IMR-90 (cell line): ENCODE results near the gene PTCSC3. TPM values are rescaled to one million over a fixed set of nuclear protein-coding genes. Genes with fewer than 3 reads are reported as not detected.

Experiments used
- ATAC-seq: fragments of 200-7000 bp; cut with Tn5 transposase; 2 replicates; pipeline ENCODE4 v1.9.1; 2020; ENCODE audit warnings: low read depth, mild to moderate bottlenecking, moderate library complexity
- BruUV-seq: library from RNA; stranded (reverse); fragments of 400-500 nt; replicated peaks from 2 replicates; lab custom pipeline; 2021; lab: Mats Ljungman, UMichigan
- CTCF ChIA-PET: fragments of 300-600 bp; formaldehyde crosslinking; extraction: SDS; loops from one replicate; lab custom pipeline; 2021; ENCODE audit warnings: antibody characterized with exemption; lab: Yijun Ruan, JAX
- POLR2A ChIA-PET: fragments of 300-600 bp; sonication (Branson Sonifier 250); formaldehyde crosslinking; loops from one replicate; lab custom pipeline; 2022; ENCODE audit warnings: antibody characterized with exemption; ENCODE audit not compliant: unreplicated experiment; lab: Charles Lee
- DNase-seq: peaks from one replicate; pipeline ENCODE4 v3.0.0; 2013
- H2AFZ ChIP-seq: replicated peaks from 2 replicates; pipeline ENCODE3; 2013; ENCODE audit warnings: low read length, mild to moderate bottlenecking; ENCODE audit not compliant: poor library complexity
- H2AK5ac ChIP-seq: 2 replicates; pipeline ENCODE4 v1.6.1; 2013; ENCODE audit warnings: low read depth, low read length, inconsistent platforms
- H2AK9ac ChIP-seq: replicated peaks from 2 replicates; pipeline ENCODE3; 2013; ENCODE audit warnings: mild to moderate bottlenecking, low read depth, low read length, moderate library complexity; ENCODE audit not compliant: poor library complexity
- H2BK120ac ChIP-seq: 2 replicates; pipeline ENCODE4 v1.6.1; 2013; ENCODE audit warnings: low read depth, low read length, inconsistent platforms
- H2BK15ac ChIP-seq: 3 replicates; pipeline ENCODE4 v1.6.1; 2013; ENCODE audit warnings: low read depth, low read length, inconsistent platforms
- H2BK20ac ChIP-seq: 2 replicates; pipeline ENCODE4 v1.6.1; 2013; ENCODE audit warnings: low read depth, mild to moderate bottlenecking, inconsistent platforms, low read length, moderate library complexity
- H2BK5ac ChIP-seq: 2 replicates; pipeline ENCODE4 v1.6.1; 2013; ENCODE audit warnings: mild to moderate bottlenecking, low read depth, low read length, inconsistent platforms; ENCODE audit not compliant: poor library complexity, severe bottlenecking
- H3K14ac ChIP-seq: replicated peaks from 2 replicates; pipeline ENCODE4 v1.6.1; 2013; ENCODE audit warnings: low read depth, low read length, inconsistent platforms
- H3K18ac ChIP-seq: 2 replicates; pipeline ENCODE4 v1.6.1; 2013; ENCODE audit warnings: low read depth, low read length, control low read depth
- H3K23ac ChIP-seq: 2 replicates; pipeline ENCODE4 v1.6.1; 2013; ENCODE audit warnings: low read depth, low read length, inconsistent platforms
- H3K27ac ChIP-seq: 2 replicates; pipeline ENCODE4 v1.5.1; 2013; ENCODE audit warnings: mild to moderate bottlenecking, control low read depth, low read length; ENCODE audit not compliant: insufficient read depth
- H3K27me3 ChIP-seq: 2 replicates; pipeline ENCODE4 v1.6.1; 2013; ENCODE audit warnings: low read length; ENCODE audit not compliant: control insufficient read depth, insufficient read depth
- H3K36me3 ChIP-seq: 2 replicates; pipeline ENCODE4 v1.6.1; 2013; ENCODE audit warnings: low read length, mixed read lengths; ENCODE audit not compliant: control insufficient read depth, insufficient read depth
- H3K4ac ChIP-seq: 2 replicates; pipeline ENCODE4 v1.6.1; 2013; ENCODE audit warnings: low read depth, low read length, inconsistent platforms
- H3K4me1 ChIP-seq: 2 replicates; pipeline ENCODE4 v1.6.1; 2013; ENCODE audit warnings: low read length, mixed read lengths; ENCODE audit not compliant: control insufficient read depth, insufficient read depth
- H3K4me2 ChIP-seq: 2 replicates; pipeline ENCODE4 v1.6.1; 2013; ENCODE audit warnings: low read depth, mild to moderate bottlenecking, control low read depth, low read length, moderate library complexity
- H3K4me3 ChIP-seq: 2 replicates; pipeline ENCODE4 v1.5.1; 2013; ENCODE audit warnings: low read depth, mild to moderate bottlenecking, control low read depth, low read length, moderate library complexity; ENCODE audit not compliant: insufficient read depth
- H3K56ac ChIP-seq: 2 replicates; pipeline ENCODE4 v1.6.1; 2013; ENCODE audit warnings: low read length, inconsistent platforms; ENCODE audit not compliant: insufficient read depth; ENCODE audit errors: extremely low read depth
- H3K79me1 ChIP-seq, 2 experiments: 2 replicates each; pipeline ENCODE4 v1.6.1; 2013; ENCODE audit warnings: low read length in 2 of 2, inconsistent platforms in 1 of 2, low read depth in 1 of 2
- H3K9ac ChIP-seq: 2 replicates; pipeline ENCODE4 v1.6.1; 2013; ENCODE audit warnings: low read depth, low read length, control low read depth
- H3K9me1 ChIP-seq: 2 replicates; pipeline ENCODE4 v1.6.1; 2013; ENCODE audit warnings: low read length, inconsistent platforms; ENCODE audit not compliant: insufficient read depth
- H3K9me3 ChIP-seq: 2 replicates; pipeline ENCODE4 v1.6.1; 2013; ENCODE audit warnings: low read length; ENCODE audit not compliant: control insufficient read depth, insufficient read depth
- H4K20me1 ChIP-seq: 2 replicates; pipeline ENCODE4 v1.6.1; 2013; ENCODE audit warnings: low read length, inconsistent platforms; ENCODE audit not compliant: insufficient read depth
- H4K5ac ChIP-seq: 2 replicates; pipeline ENCODE4 v1.6.1; 2013; ENCODE audit warnings: mild to moderate bottlenecking, low read depth, low read length, control low read depth
- H4K8ac ChIP-seq, 2 experiments: 2 replicates each; pipeline ENCODE4 v1.6.1; 2013; ENCODE audit warnings: low read depth in 2 of 2, low read length in 2 of 2, control low read depth in 1 of 2, inconsistent platforms in 1 of 2
- H4K91ac ChIP-seq: 2 replicates; pipeline ENCODE4 v1.6.1; 2013; ENCODE audit warnings: low read depth, low read length, inconsistent platforms; ENCODE audit not compliant: insufficient read depth
- CEBPB ChIP-seq: IDR thresholded peaks from 2 replicates; pipeline ENCODE4 v1.6.1; 2012; ENCODE audit warnings: low read depth, low read length, improper control_type of control experiment
- POLR2A ChIP-seq: IDR thresholded peaks from 2 replicates; pipeline ENCODE4 v1.6.1; 2012; ENCODE audit warnings: mild to moderate bottlenecking, low read depth, low read length
- dilution Hi-C: fragments of 300-500 bp; cut with HindIII; formaldehyde crosslinking; loops from one replicate; pipeline ENCODE4 v1.14.3; 2018; ENCODE audit warnings: low sequenced_read_pairs; ENCODE audit not compliant: unreplicated experiment
- in situ Hi-C: fragments of 300-500 bp; cut with MboI; formaldehyde crosslinking; loops from 3 replicates; pipeline ENCODE4 v1.14.3; 2019; ENCODE audit warnings: low sequenced_read_pairs, inconsistent platforms, mixed read lengths
- intact Hi-C: fragments of 100-400 bp; cut with micrococcal nuclease; formaldehyde crosslinking; loops from 2 replicates; pipeline ENCODE4 v1.10.0; 2022
- polyA plus RNA-seq, 3 experiments: library from polyadenylated mRNA; depleted of rRNA; stranded (reverse); fragments of >200 nt; gene quantifications; 2 replicates each; pipeline ENCODE4 v1.2.3, GENCODE V29; 2012; ENCODE audit warnings: low replicate concordance in 1 of 3
- total RNA-seq: library from RNA; depleted of rRNA; stranded (reverse); fragments of >200 nt; gene quantifications from 2 replicates; pipeline ENCODE4 v1.2.3, GENCODE V29; 2012

Gene PTCSC3
- total and polyA plus RNA-seq, 2 of the 4 experiments (the other 2 are of a cell fraction), result not detected

DNA sequence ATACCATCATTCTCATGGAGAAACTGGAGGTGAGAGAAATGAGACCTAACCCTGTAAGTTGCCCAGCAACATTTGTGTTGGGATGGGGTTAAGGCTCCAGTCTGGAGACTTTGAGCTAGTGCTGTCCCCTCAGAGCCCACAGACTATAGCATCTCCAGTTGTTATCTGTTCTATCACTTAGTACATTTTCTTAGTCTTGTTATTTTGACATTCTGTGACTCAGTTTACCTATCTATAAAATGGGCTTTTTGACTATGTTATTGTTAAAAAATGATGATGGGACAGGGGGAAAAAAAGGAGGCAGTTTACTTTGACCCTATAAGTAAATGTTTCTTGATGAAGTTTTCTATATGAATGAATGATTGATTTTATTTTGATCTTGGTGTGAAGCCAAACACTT lies 45.8 kb upstream of the PTCSC3 start:
- Histone ChIP-seq H3K56ac (no peak overlapping the region), H2AFZ (no peak overlapping the region), H3K27me3 (peaks cover 11% of the 10 kb centered on the region), H2BK20ac (no peak overlapping the region), H2AK5ac (no peak overlapping the region), H2BK5ac (no peak overlapping the region), H3K9ac (no peak overlapping the region), H3K18ac (no peak overlapping the region), H3K79me1 (no peaks in the 10 kb centered on the region), H3K14ac (no peak overlapping the region), H4K8ac (no peak overlapping the region), H4K20me1 (no peaks in the 10 kb centered on the region), H3K27ac (no peak overlapping the region), H2BK120ac (no peak overlapping the region), H3K4me1 (peaks cover 8% of the 10 kb centered on the region; the same call in 1 of the 2 replicates), H3K4me2 (no peak overlapping the region), H3K23ac (no peak overlapping the region), H3K36me3 (no peaks in the 10 kb centered on the region), H2AK9ac (no peak overlapping the region), H3K9me3 (no peaks in the 10 kb centered on the region), H3K4ac (no peak overlapping the region), H4K91ac (no peak overlapping the region), H4K5ac (no peak overlapping the region), H2BK15ac (no peak overlapping the region), H3K4me3 (no peak overlapping the region), H3K9me1 (no peaks in the 10 kb centered on the region)
- intact Hi-C loops (no loop called here), in situ Hi-C loops (no loop called here), dilution Hi-C loops (no loop called here)
- ChIA-PET POLR2A (no interaction called here), CTCF (no interaction called here)
- DNase-seq (no peak), ATAC-seq (no peak)
- TF ChIP-seq POLR2A, result no peak
- no peak for TF ChIP-seq CEBPB
- no TSS peak for BruUV-seq
